Osteoblast (primary cell): Measurements from ENCODE around the gene GATD1. TPM values are rescaled to one million over a fixed set of nuclear protein-coding genes. Genes with fewer than 3 reads are reported as not detected.

Experiments used
- DNase-seq: peaks from one replicate; pipeline ENCODE4 v3.0.0; 2011; ENCODE audit warnings: low spot score, mixed read lengths; ENCODE audit not compliant: insufficient read length; ENCODE audit errors: missing footprints
- H2AFZ ChIP-seq: 2 replicates; pipeline ENCODE4 v1.6.0; 2011; ENCODE audit warnings: mild to moderate bottlenecking, low read length
- H3K27ac ChIP-seq: 2 replicates; pipeline ENCODE4 v1.5.1; 2011; ENCODE audit warnings: mild to moderate bottlenecking, low read depth, low read length, moderate library complexity
- H3K27me3 ChIP-seq: 2 replicates; pipeline ENCODE4 v1.6.0; 2012; ENCODE audit warnings: mild to moderate bottlenecking, control low read depth, inconsistent platforms, low read length, moderate library complexity; ENCODE audit not compliant: insufficient read depth
- H3K36me3 ChIP-seq: 2 replicates; pipeline ENCODE4 v1.5.1; 2011; ENCODE audit warnings: mild to moderate bottlenecking, low read length, control low read depth, moderate library complexity; ENCODE audit not compliant: insufficient read depth
- H3K4me1 ChIP-seq: 2 replicates; pipeline ENCODE4 v1.5.1; 2011; ENCODE audit warnings: mild to moderate bottlenecking, low read length, control low read depth, moderate library complexity; ENCODE audit not compliant: insufficient read depth
- H3K4me2 ChIP-seq: 2 replicates; pipeline ENCODE4 v1.6.0; 2011; ENCODE audit warnings: mild to moderate bottlenecking, low read length; ENCODE audit not compliant: insufficient read depth
- H3K4me3 ChIP-seq: fragments of 200-600 bp; sonication (generic); 3 replicates; pipeline ENCODE4 v1.5.1; 2012; ENCODE audit warnings: mild to moderate bottlenecking, low read length, inconsistent platforms; ENCODE audit not compliant: insufficient read depth
- H3K79me2 ChIP-seq: 2 replicates; pipeline ENCODE4 v1.6.0; 2012; ENCODE audit warnings: mild to moderate bottlenecking, low read length, control low read depth, inconsistent platforms; ENCODE audit not compliant: insufficient read depth
- H3K9me3 ChIP-seq: 2 replicates; pipeline ENCODE4 v1.5.1; 2011; ENCODE audit warnings: low read depth, low read length, control low read depth
- H4K20me1 ChIP-seq: 2 replicates; pipeline ENCODE4 v1.6.0; 2012; ENCODE audit warnings: mild to moderate bottlenecking, low read length, control low read depth; ENCODE audit not compliant: insufficient read depth
- total RNA-seq: library from RNA; depleted of rRNA; stranded (reverse); fragments of >200 nt; gene quantifications from 2 replicates; pipeline ENCODE4 v1.2.3, GENCODE V29; 2012
- TF ChIP-seq, protein P1 (sequence below): IDR thresholded peaks from 2 replicates; pipeline ENCODE4 v1.5.1; 2011; ENCODE audit warnings: mild to moderate bottlenecking, low read depth, low read length, moderate library complexity; ENCODE audit errors: extremely low read depth

GATD1 gene
- total RNA-seq, 1 donor, result 37.3 TPM

DNA sequence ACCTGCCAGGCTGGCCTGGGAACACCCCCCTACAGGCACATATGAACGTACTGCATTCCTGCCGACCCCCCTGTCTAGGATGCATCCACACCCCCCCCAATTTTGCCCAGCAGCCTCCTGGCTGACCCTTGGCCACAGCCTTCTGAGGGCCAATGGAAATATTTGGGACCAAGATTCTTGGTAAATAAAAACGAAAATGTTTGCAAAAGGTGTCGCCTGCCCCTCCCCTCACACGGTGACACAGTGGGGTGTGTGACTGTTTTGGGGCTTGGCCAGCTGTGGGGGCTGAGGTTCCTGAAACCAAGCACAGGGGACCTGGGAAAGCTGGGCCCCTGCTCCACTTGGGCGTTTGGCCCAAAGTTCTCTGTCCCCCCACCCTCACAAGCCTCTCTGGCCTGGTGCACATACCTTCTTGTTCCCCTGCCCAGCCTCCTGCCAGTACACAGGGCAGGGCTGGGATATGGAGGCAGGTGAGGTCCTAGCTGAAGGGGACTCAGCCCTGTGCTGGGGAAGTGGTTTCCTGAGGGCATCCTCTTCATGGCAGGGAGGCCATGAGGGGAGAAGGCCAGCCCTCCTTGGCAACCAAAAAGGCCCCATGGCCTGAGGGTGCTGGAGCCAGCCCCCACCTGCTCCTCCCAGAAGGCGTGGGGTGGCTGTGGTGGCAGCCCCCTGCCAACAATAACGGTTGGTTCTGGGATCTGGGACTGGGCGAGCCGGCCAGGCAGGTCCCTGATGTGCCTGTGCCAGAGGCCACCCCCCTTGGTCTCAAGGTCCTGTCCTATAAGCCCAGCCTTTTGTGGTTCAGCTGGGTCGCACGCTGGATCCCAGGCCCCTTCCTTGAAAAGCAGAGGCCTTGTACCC is 48.3 kb upstream of the GATD1 start:
- H3K4me3 ChIP-seq, result no peak overlapping the region
- H3K27me3 ChIP-seq, result no peaks in the 10 kb centered on the region
- peaks cover 35% of the 10 kb centered on the region for H4K20me1 ChIP-seq
- H3K27ac ChIP-seq, result no peak overlapping the region
- peaks cover 35% of the 10 kb centered on the region for H3K4me1 ChIP-seq
- H3K79me2 ChIP-seq, result peaks cover 20% of the 10 kb centered on the region
- H3K9me3 ChIP-seq, result no peaks in the 10 kb centered on the region
- no peak overlapping the region for H3K4me2 ChIP-seq
- peaks cover 13% of the 10 kb centered on the region for H3K36me3 ChIP-seq
- TF ChIP-seq, protein P1, sequence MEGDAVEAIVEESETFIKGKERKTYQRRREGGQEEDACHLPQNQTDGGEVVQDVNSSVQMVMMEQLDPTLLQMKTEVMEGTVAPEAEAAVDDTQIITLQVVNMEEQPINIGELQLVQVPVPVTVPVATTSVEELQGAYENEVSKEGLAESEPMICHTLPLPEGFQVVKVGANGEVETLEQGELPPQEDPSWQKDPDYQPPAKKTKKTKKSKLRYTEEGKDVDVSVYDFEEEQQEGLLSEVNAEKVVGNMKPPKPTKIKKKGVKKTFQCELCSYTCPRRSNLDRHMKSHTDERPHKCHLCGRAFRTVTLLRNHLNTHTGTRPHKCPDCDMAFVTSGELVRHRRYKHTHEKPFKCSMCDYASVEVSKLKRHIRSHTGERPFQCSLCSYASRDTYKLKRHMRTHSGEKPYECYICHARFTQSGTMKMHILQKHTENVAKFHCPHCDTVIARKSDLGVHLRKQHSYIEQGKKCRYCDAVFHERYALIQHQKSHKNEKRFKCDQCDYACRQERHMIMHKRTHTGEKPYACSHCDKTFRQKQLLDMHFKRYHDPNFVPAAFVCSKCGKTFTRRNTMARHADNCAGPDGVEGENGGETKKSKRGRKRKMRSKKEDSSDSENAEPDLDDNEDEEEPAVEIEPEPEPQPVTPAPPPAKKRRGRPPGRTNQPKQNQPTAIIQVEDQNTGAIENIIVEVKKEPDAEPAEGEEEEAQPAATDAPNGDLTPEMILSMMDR, result no peak
- no peak for DNase-seq
- H2AFZ ChIP-seq, result no peak overlapping the region

DNA sequence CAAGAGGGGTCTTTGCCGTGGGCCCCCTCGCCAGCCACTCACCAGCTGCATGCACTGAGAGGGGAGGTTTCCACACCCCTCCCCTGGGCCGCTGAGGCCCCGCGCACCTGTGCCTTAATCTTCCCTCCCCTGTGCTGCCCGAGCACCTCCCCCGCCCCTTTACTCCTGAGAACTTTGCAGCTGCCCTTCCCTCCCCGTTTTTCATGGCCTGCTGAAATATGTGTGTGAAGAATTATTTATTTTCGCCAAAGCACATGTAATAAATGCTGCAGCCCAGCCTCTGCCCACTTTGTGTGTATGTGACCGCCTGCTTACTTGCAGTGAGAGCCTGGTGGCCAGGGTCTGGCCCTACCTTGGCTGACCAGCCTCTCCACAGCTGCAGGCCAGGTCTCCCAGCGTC is 47.7 kb upstream of the GATD1 start:
- Histone ChIP-seq H2AFZ (no peak overlapping the region), H3K79me2 (peaks cover 27% of the 10 kb centered on the region), H4K20me1 (peaks cover 38% of the 10 kb centered on the region), H3K36me3 (peaks cover 13% of the 10 kb centered on the region), H3K4me2 (no peak overlapping the region), H3K27me3 (no peaks in the 10 kb centered on the region), H3K27ac (no peak overlapping the region), H3K4me1 (peaks cover 35% of the 10 kb centered on the region), H3K9me3 (no peaks in the 10 kb centered on the region), H3K4me3 (no peak overlapping the region)
- TF ChIP-seq, protein P1, result no peak
- no peak for DNase-seq

DNA sequence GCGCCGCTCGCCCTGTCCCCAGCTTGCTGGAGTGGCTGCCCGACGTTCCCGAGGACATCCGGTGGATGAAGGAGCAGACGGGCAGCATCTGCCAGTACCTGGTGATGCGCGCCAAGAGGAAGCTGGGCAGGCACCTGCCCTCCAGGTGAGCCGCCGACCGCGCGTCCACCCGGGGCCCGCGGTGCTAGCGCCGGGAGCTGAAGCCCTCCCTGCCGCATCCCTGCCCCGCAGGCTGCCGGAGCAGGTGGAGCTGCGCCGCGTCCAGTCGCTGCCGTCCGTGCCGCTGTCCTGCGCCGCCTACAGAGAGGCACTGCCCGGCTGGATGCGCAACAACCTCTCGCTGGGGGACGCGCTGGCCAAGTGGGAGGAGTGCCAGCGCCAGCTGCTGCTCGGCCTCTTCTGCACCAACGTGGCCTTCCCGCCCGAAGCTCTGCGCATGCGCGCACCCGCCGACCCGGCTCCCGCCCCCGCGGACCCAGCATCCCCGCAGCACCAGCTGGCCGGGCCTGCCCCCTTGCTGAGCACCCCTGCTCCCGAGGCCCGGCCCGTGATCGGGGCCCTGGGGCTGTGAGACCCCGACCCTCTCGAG is 47.1 kb upstream of the GATD1 start:
- Histone ChIP-seq H3K27me3 (no peaks in the 10 kb centered on the region), H3K4me2 (no peak overlapping the region)
- TF ChIP-seq, protein P1, result no peak

DNA sequence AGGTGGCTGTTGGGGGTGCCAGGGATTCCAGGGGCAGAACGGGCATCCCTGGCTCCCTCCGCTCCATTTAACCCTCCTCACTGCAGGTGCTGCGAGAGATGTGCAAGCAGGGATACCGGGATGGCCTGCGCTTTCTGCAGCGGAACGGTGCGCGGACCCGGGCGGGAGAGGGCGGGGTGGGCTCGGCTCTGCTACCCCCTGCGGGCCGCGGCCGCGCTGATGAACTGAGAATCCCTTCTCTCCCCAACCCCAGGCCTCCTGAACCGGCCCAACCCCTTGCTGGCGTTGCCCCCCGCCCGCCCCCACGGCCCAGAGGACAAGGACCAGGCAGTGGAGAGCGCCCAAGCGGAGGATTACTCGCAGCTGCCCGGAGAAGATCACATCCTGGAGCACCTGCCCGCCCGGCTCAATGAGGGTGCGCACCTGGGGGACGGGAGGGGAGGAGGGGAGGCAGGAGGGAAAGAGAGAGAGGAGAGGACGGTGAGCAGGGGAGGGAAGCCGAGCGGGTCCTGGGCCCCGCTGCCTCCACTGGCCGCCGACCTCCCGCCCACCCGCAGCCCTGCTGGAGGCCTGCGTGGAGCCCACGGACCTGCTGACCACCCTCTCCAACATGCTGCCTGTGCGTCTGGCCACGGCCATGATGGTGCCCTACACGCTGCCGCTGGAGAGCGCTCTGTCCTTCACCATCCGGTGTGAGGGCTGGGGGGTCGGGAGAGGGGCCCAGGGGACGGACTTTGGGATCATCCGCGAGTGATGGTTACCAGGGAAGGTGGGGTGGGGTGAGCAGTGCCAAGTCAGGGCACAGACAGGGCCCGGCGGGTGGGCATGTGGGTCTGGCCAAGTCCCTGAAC is 46.4 kb upstream of the GATD1 start:
- Histone ChIP-seq H2AFZ (no peak overlapping the region), H3K9me3 (no peaks in the 10 kb centered on the region), H3K4me1 (peaks cover 27% of the 10 kb centered on the region), H4K20me1 (peaks cover 38% of the 10 kb centered on the region), H3K4me3 (no peak overlapping the region), H3K36me3 (peaks cover 13% of the 10 kb centered on the region), H3K27ac (no peak overlapping the region), H3K4me2 (no peak overlapping the region), H3K79me2 (peaks cover 31% of the 10 kb centered on the region), H3K27me3 (no peaks in the 10 kb centered on the region)
- DNase-seq, result no peak
- TF ChIP-seq, protein P1, result no peak

More for the DNA sequence above, 47.1 kb upstream of the GATD1 start:
- Histone ChIP-seq H3K36me3 (peaks cover 13% of the 10 kb centered on the region), H4K20me1 (peaks cover 38% of the 10 kb centered on the region), H3K4me3 (no peak overlapping the region), H3K9me3 (no peaks in the 10 kb centered on the region), H2AFZ (no peak overlapping the region), H3K79me2 (peaks cover 31% of the 10 kb centered on the region), H3K4me1 (peaks cover 29% of the 10 kb centered on the region), H3K27ac (no peak overlapping the region)
- DNase-seq, result no peak
